IPS-18a (cell line): ENCODE measurements around the gene DESI2.
"Not testable (repeated sequence)": the region's sequence is repeated elsewhere in the genome, so short reads cannot be mapped to it uniquely, and the experiment has no call there.

Experiments
- H3K27ac ChIP-seq: one replicate; pipeline ENCODE4 v1.5.1; 2013; ENCODE audit warnings: low read length
- H3K27me3 ChIP-seq: one replicate; pipeline ENCODE4 v1.6.1; 2013; ENCODE audit warnings: mild to moderate bottlenecking, low read length; ENCODE audit not compliant: control insufficient read depth, insufficient read depth
- H3K36me3 ChIP-seq: one replicate; pipeline ENCODE4 v1.6.1; 2013; ENCODE audit warnings: low read depth, low read length; ENCODE audit not compliant: control insufficient read depth
- H3K4me1 ChIP-seq: one replicate; pipeline ENCODE4 v1.6.1; 2013; ENCODE audit warnings: low read depth, low read length; ENCODE audit not compliant: control insufficient read depth
- H3K4me3 ChIP-seq: one replicate; pipeline ENCODE4 v1.5.1; 2013; ENCODE audit warnings: low read length
- H3K9ac ChIP-seq: one replicate; pipeline ENCODE4 v1.6.1; 2013; ENCODE audit warnings: mild to moderate bottlenecking, low read length, moderate library complexity
- H3K9me3 ChIP-seq: one replicate; pipeline ENCODE4 v1.6.1; 2013; ENCODE audit warnings: low read depth, low read length; ENCODE audit not compliant: control insufficient read depth

The DESI2 gene

GRCh38 chr1:244657421-244657820 is 4.5 kb downstream of the DESI2 start:
- Histone ChIP-seq H3K9ac (no peak overlapping the region), H3K27ac (no peak overlapping the region), H3K4me1 (peaks cover 26% of the 10 kb centered on the region)

GRCh38 chr1:244659694-244660093 is 6.8 kb downstream of the DESI2 start:
- H3K4me1 ChIP-seq: peaks cover 21% of the 10 kb centered on the region
- H3K4me3 ChIP-seq: no peak overlapping the region
- no peak overlapping the region for H3K27ac ChIP-seq
- H3K9me3 ChIP-seq: no peaks in the 10 kb centered on the region
- H3K9ac ChIP-seq: no peak overlapping the region
- H3K27me3 ChIP-seq: no peaks in the 10 kb centered on the region
- peaks cover 16% of the 10 kb centered on the region for H3K36me3 ChIP-seq

More at GRCh38 chr1:244657421-244657820, 4.5 kb downstream of the DESI2 start:
- H3K9me3 ChIP-seq: no peaks in the 10 kb centered on the region
- no peak overlapping the region for H3K4me3 ChIP-seq
- peaks cover 16% of the 10 kb centered on the region for H3K36me3 ChIP-seq
- H3K27me3 ChIP-seq: no peaks in the 10 kb centered on the region

- H3K4me1 ChIP-seq: peaks cover 12% of the 10 kb centered on the region
- peaks cover 16% of the 10 kb centered on the region for H3K36me3 ChIP-seq
- H3K27me3 ChIP-seq: no peaks in the 10 kb centered on the region
- H3K9me3 ChIP-seq: no peaks in the 10 kb centered on the region
- no peak overlapping the region for H3K27ac ChIP-seq
- no peak overlapping the region for H3K4me3 ChIP-seq
- no peak overlapping the region for H3K9ac ChIP-seq
These were observed 7.7 kb downstream of the DESI2 start for GRCh38 chr1:244660595-244660994.

- H3K27ac ChIP-seq, H3K9me3 ChIP-seq, H3K27me3 ChIP-seq, H3K4me1 ChIP-seq, H3K4me3 ChIP-seq, H3K9ac ChIP-seq: not testable (repeated sequence)
- H3K36me3 ChIP-seq: peaks cover 16% of the 10 kb centered on the region
These were observed 8.8 kb downstream of the DESI2 start for GRCh38 chr1:244661569-244662312.

DNA sequence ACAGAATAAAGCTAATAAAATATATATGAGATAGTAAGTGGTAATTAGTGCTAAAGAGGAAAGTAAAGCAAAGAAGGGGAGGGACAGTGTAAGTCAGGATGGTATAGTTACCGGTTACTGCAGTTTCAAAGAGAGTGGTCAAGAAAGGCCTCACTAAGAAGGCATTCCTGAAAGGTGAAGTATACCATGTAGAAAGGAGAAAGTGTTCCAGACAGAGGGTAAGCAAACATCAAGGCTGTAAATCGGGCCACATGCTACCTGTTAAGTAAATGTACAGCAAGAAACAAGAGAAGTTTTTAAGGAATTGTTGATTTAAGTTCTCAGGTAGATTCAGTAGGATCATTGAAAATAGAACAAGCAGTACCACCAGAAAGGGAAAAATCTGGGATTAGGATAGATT is 9.7 kb downstream of the DESI2 start:
- Histone ChIP-seq H3K27ac (no peak overlapping the region), H3K4me3 (no peak overlapping the region), H3K9me3 (no peaks in the 10 kb centered on the region), H3K27me3 (no peaks in the 10 kb centered on the region), H3K4me1 (peaks cover 9% of the 10 kb centered on the region), H3K36me3 (peaks cover 8% of the 10 kb centered on the region), H3K9ac (no peak overlapping the region)

DNA sequence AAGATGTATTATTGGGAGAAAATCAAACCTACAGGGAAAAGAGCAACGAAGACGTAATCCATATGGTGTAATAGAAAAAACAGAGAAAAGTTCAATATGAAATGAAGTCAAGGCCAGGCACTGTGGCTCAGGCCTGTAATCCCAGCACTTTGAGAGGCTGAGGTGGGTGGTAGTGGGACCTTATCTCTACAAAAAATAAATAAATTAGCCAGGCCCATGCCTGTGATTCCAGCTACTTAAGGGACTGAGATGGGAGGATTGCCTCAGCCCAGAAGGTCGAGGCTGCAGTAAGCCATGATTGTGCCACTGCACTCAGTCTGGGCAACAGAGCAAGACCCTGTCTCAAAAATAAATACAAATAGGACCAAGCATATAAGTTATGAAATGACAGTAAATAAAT is 11.4 kb downstream of the DESI2 start:
- Histone ChIP-seq H3K9ac (no peak overlapping the region), H3K4me1 (peaks cover 2% of the 10 kb centered on the region), H3K9me3 (no peaks in the 10 kb centered on the region), H3K27ac (no peak overlapping the region), H3K27me3 (no peaks in the 10 kb centered on the region), H3K4me3 (no peak overlapping the region), H3K36me3 (peaks cover 3% of the 10 kb centered on the region)

DNA sequence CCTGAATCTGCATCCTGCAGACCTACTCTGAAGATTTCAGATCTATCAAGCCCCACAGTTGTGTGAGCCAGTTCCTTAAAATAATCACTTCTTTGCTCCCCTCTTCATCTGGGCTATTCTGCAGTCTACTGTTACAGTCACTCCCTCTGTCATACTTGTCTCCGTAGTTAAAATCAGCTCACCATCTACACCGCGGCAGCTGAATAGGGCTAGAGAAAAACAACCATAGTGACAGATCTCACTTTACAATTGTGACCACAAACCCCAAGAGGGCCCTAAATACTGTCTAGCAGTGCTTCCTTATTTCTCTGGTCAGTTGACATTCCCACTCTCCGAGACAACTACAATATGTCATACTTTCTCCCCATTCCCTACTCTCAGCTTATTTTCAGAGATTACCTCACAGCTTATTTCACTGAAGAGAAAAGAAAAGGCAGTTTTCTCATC is 12.9 kb downstream of the DESI2 start:
- H3K4me1 ChIP-seq: no peaks in the 10 kb centered on the region

GRCh38 chr1:244666672-244667418 is 13.9 kb downstream of the DESI2 start:
- H3K4me1 ChIP-seq, H3K36me3 ChIP-seq, H3K9me3 ChIP-seq, H3K27me3 ChIP-seq, H3K9ac ChIP-seq, H3K4me3 ChIP-seq, H3K27ac ChIP-seq: not testable (repeated sequence)

More for the DNA sequence above, 12.9 kb downstream of the DESI2 start:
- Histone ChIP-seq H3K9ac (no peak overlapping the region), H3K9me3 (no peaks in the 10 kb centered on the region), H3K36me3 (peaks cover 3% of the 10 kb centered on the region), H3K27ac (no peak overlapping the region), H3K4me3 (no peak overlapping the region), H3K27me3 (no peaks in the 10 kb centered on the region)

DNA sequence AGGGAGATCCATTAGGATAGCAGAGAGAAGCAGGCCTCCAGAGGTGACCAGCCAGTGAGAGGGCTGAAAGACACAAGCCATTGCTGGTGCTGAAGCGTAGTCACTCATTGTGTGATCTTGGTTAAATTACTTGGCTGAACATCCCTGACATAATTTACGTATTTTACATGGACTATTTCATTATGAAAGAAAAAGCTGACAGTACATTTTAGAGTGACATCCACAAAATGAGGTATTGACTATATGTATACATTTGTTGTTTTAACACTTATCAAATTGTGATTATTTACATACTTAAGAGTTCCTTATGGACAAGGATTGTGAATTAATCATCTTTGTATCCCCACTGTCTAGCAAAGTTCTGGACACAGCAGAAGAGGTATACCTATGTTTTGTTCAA is 14.9 kb downstream of the DESI2 start:
- H3K4me1 ChIP-seq: no peaks in the 10 kb centered on the region
- H3K4me3 ChIP-seq: no peak overlapping the region
- H3K27ac ChIP-seq: no peak overlapping the region
- H3K36me3 ChIP-seq: no peaks in the 10 kb centered on the region
- no peaks in the 10 kb centered on the region for H3K9me3 ChIP-seq
- H3K9ac ChIP-seq: no peak overlapping the region
- no peaks in the 10 kb centered on the region for H3K27me3 ChIP-seq

- H3K9ac ChIP-seq: no peak overlapping the region
- H3K36me3 ChIP-seq: peaks cover 3% of the 10 kb centered on the region
- H3K9me3 ChIP-seq: no peaks in the 10 kb centered on the region
- no peak overlapping the region for H3K4me3 ChIP-seq
- no peaks in the 10 kb centered on the region for H3K27me3 ChIP-seq
- H3K27ac ChIP-seq: no peak overlapping the region
- H3K4me1 ChIP-seq: peaks cover 5% of the 10 kb centered on the region
These were observed 20.2 kb downstream of the DESI2 start for GRCh38 chr1:244672946-244673682.

DNA sequence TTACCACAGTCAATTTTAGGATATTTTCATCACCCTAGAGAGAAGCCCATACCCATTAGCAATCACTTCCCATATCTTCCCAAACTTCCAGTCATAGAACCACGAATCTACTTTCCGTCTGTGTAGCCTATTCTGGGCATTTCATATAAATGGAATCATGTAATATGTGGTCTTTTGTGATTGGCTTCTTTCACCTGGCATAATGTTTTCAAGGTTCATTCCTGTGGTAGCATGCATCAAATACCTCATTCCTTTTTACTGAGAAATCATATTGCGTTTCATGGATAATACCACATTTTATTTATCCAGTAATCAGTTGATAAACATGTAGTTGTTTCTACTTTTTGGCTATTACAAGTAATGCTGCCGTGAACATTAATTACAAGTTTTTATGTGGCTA is 21.5 kb downstream of the DESI2 start:
- H3K27ac ChIP-seq: no peak overlapping the region
- H3K9me3 ChIP-seq: no peaks in the 10 kb centered on the region
- no peak overlapping the region for H3K9ac ChIP-seq
- no peaks in the 10 kb centered on the region for H3K27me3 ChIP-seq
- peaks cover 3% of the 10 kb centered on the region for H3K36me3 ChIP-seq
- peaks cover 5% of the 10 kb centered on the region for H3K4me1 ChIP-seq
- H3K4me3 ChIP-seq: no peak overlapping the region
